A673 (cell line): ENCODE results near the gene LINGO3.

Experiments used
- CTCF ChIP-seq: fragments of 300-800, 200-600 bp; sonication (generic); conservative IDR thresholded peaks from 2 replicates; pipeline ENCODE4 v1.5.1; 2017; ENCODE audit warnings: low read depth, mild to moderate bottlenecking, antibody characterized with exemption, low read length, moderate library complexity, mixed read lengths
- EZH2 ChIP-seq: fragments of 200-600 bp; sonication (generic); IDR thresholded peaks from 2 replicates; pipeline ENCODE4 v1.6.1; 2017; ENCODE audit warnings: borderline replicate concordance, low read depth, mild to moderate bottlenecking, mixed read lengths, antibody characterized with exemption, low read length; ENCODE audit not compliant: poor library complexity, severe bottlenecking

DNA sequence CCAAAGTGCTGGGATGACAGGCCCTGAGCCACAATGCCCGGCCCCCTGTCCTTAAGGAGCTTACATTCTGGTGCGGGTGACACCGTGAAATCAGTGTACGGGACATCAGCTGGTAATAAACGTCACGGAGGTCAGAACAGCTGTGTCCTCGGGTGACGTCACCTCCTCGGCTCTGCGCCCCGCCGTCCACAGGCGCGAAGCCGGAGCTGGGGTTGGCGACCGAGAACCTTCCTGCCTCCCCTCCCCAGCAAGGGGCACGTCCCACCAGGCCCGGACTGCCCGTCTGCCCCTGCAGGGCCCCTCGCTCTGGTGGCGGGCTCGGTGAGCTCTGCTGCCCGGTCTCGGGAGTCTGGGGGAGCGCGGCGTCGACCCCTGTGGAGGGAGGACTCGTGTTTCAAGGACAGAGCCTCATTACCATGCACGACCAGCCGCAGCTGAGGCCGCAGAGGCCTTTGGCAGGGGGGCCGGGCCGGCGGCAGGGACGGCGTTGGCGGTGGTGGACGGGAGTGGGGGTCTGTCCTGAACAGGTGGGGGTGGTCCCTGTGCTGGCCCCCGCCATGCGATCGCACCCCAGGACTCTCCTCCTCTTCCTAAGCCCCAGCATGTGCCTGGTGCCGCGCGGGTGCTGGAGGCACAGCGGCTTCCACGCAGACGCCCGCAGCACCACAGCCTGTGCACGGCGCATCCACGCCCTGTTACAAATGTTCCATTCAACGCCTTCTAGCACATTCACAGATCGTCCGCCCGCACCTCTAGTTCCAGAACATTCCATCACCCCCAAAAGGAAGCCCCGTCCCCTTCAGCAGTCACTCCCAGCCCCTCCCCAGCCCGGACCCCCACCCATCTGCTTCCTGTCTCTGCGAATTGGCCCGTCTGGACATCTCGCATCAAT, 5.4 kb downstream of the LINGO3 start:
- no peak for TF ChIP-seq CTCF
- no peak for TF ChIP-seq EZH2
